Hepatocyte (in vitro differentiated cells): ENCODE measurements around the gene CARS1. TPM values are rescaled to one million over a fixed set of nuclear protein-coding genes. Genes with fewer than 3 reads are reported as not detected.

Source experiments
- DNase-seq: peaks from one replicate; pipeline ENCODE4 v3.0.0-alpha.2; 2016; ENCODE audit warnings: low spot score
- H2AFZ ChIP-seq: fragments of 200-600 bp; sonication (generic); 2 replicates; pipeline ENCODE4 v1.6.0; 2016; ENCODE audit warnings: antibody characterized with exemption, mild to moderate bottlenecking
- H3K27ac ChIP-seq: fragments of 200-600 bp; sonication (generic); 2 replicates; pipeline ENCODE4 v1.5.1; 2016; ENCODE audit warnings: mild to moderate bottlenecking
- H3K27me3 ChIP-seq: fragments of 200-600 bp; sonication (generic); 2 replicates; pipeline ENCODE4 v1.6.1; 2016
- H3K36me3 ChIP-seq: fragments of 200-600 bp; sonication (generic); replicated peaks from 2 replicates; pipeline ENCODE4 v1.5.1; 2016; ENCODE audit warnings: low read depth; ENCODE audit not compliant: insufficient read depth
- H3K4me1 ChIP-seq: fragments of 200-600 bp; sonication (generic); 2 replicates; pipeline ENCODE4 v1.5.1; 2016; ENCODE audit warnings: mild to moderate bottlenecking, moderate library complexity; ENCODE audit not compliant: insufficient read depth
- H3K4me2 ChIP-seq: fragments of 200-600 bp; sonication (generic); 2 replicates; pipeline ENCODE4 v1.6.0; 2016
- H3K4me3 ChIP-seq: fragments of 200-600 bp; sonication (generic); 2 replicates; pipeline ENCODE4 v1.5.1; 2016; ENCODE audit warnings: mild to moderate bottlenecking
- H3K79me2 ChIP-seq: fragments of 200-600 bp; sonication (generic); 2 replicates; pipeline ENCODE4 v1.6.0; 2017; ENCODE audit warnings: mild to moderate bottlenecking
- H3K9me2 ChIP-seq: fragments of 200-600 bp; sonication (generic); replicated peaks from 2 replicates; pipeline ENCODE4 v1.6.0; 2017; ENCODE audit warnings: mild to moderate bottlenecking; ENCODE audit not compliant: insufficient read depth
- H3K9me3 ChIP-seq: fragments of 200-600 bp; sonication (generic); 2 replicates; pipeline ENCODE4 v1.5.1; 2016; ENCODE audit warnings: low read depth, mild to moderate bottlenecking
- H4K20me1 ChIP-seq: fragments of 200-600 bp; sonication (generic); 2 replicates; pipeline ENCODE4 v1.6.0; 2016; ENCODE audit warnings: mild to moderate bottlenecking; ENCODE audit not compliant: insufficient read depth, poor library complexity, severe bottlenecking
- CTCF ChIP-seq: fragments of 200-600 bp; sonication (generic); IDR thresholded peaks from 2 replicates; pipeline ENCODE4 v1.5.1; 2016; ENCODE audit warnings: antibody characterized with exemption, mild to moderate bottlenecking; ENCODE audit not compliant: poor library complexity
- EZH2 ChIP-seq: fragments of 200-600 bp; sonication (generic); IDR thresholded peaks from 2 replicates; pipeline ENCODE4 v1.6.1; 2016; ENCODE audit warnings: antibody characterized with exemption, mild to moderate bottlenecking, borderline replicate concordance
- EZH2phosphoT487 ChIP-seq: fragments of 200-600 bp; sonication (generic); IDR thresholded peaks from one replicate; pipeline ENCODE4 v1.6.1; 2018; ENCODE audit warnings: antibody characterized with exemption, mild to moderate bottlenecking, low read depth, moderate library complexity; ENCODE audit not compliant: unreplicated experiment, severe bottlenecking
- WGBS: methylation state at CpG from one replicate; pipeline ENCODE4 v1.1.6; 2016; ENCODE audit warnings: low lambda C conversion rate; ENCODE audit errors: missing lambda C conversion rate; 5-methylcytosine and 5-hydroxymethylcytosine counted together
- polyA plus RNA-seq: library from polyadenylated mRNA; unstranded; fragments of >200 nt; fragmentation: Nextera tagmentation; extraction: Ambion mirVana; gene quantifications from 2 replicates; pipeline ENCODE4 v1.2.1, GENCODE V29; 2016
- total RNA-seq: library from RNA; depleted of rRNA; stranded (reverse); fragments of >200 nt; gene quantifications from 2 replicates; pipeline ENCODE4 v1.2.3, GENCODE V29; 2014

CARS1 gene
- total and polyA plus RNA-seq, 2 experiments from 2014 or later: 35.5 to 42.0 TPM

- peaks cover 4% of the 10 kb centered on the region for H3K4me1 ChIP-seq
- H3K4me3 ChIP-seq: no peak overlapping the region
- no peak overlapping the region for H2AFZ ChIP-seq
- H3K4me2 ChIP-seq: no peak overlapping the region
- no peaks in the 10 kb centered on the region for H3K36me3 ChIP-seq
- TF ChIP-seq CTCF (no peak), EZH2 (no peak), EZH2phosphoT487 (no peak)
- 97% methylated on average over 10 of the region's 10 CpGs for WGBS
- H4K20me1 ChIP-seq: no peaks in the 10 kb centered on the region
- no peak for DNase-seq
- H3K9me2 ChIP-seq: no peaks in the 10 kb centered on the region
- no peaks in the 10 kb centered on the region for H3K27me3 ChIP-seq
- H3K9me3 ChIP-seq: no peaks in the 10 kb centered on the region
- no peak overlapping the region for H3K27ac ChIP-seq
- H3K79me2 ChIP-seq: no peaks in the 10 kb centered on the region
Observed at GRCh38 chr11:3004481-3004880, 52.7 kb downstream of the CARS1 start.

DNA sequence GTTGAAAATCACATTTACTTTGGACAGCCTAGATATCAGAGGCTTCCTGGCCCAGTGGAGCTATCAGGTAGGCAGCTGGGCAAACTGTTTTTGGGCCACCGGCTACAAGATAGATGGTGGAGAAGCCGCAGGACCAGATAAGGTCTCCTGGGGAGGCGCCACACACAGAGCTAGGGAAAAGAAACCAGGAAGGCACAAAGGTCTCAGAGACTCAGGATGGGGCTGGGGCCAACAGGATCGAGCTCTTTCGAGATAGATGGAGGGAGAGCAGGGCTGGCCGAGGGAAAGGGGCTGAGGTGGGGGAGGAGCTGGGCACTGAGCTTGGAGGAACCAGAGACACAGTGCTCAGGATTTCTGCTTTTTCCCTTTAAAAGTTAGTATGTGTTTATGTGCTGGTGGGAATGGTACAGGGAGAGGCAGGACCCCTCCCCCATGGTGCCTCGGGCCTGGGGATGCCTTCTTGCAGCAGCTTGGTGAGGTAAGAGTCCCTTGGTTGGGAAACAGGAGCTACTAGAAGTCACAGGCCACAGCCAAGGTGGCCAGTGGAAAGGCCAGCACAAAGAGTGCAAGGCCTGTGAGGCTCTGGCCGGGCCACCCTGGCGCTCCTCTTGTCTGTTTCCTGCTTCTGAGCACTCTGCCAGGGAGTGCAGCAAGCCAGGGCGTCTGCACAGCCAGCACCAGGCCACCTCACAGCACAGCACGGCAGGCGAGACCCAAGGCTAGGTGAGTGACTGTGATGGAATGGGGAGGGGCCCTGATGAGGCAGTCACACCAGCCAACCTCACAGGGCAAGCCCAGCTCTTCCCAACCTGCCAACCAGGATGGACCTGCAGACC, 53.6 kb downstream of the CARS1 start:
- no peak for DNase-seq
- Histone ChIP-seq H3K27ac (no peak overlapping the region), H3K4me2 (no peak overlapping the region), H3K27me3 (no peaks in the 10 kb centered on the region), H2AFZ (no peak overlapping the region), H3K9me3 (no peaks in the 10 kb centered on the region), H3K36me3 (no peaks in the 10 kb centered on the region), H4K20me1 (no peaks in the 10 kb centered on the region), H3K4me3 (no peak overlapping the region), H3K79me2 (no peaks in the 10 kb centered on the region), H3K9me2 (no peaks in the 10 kb centered on the region), H3K4me1 (peaks cover 4% of the 10 kb centered on the region)
- TF ChIP-seq CTCF: no peak
- no peak for TF ChIP-seq EZH2phosphoT487
- TF ChIP-seq EZH2: no peak
- 95% methylated on average over 12 of the region's 12 CpGs for WGBS

GRCh38 chr11:3002871-3003270, 54.4 kb downstream of the CARS1 start:
- H3K27me3 ChIP-seq: no peaks in the 10 kb centered on the region
- 91% methylated on average over 8 of the region's 8 CpGs for WGBS

More at GRCh38 chr11:3002871-3003270, 54.4 kb downstream of the CARS1 start:
- TF ChIP-seq CTCF (no peak), EZH2phosphoT487 (no peak), EZH2 (no peak)
- Histone ChIP-seq H3K36me3 (no peaks in the 10 kb centered on the region), H2AFZ (no peak overlapping the region), H3K9me3 (no peaks in the 10 kb centered on the region), H3K4me3 (no peak overlapping the region), H4K20me1 (no peaks in the 10 kb centered on the region), H3K4me1 (peaks cover 4% of the 10 kb centered on the region), H3K4me2 (no peak overlapping the region), H3K9me2 (no peaks in the 10 kb centered on the region), H3K79me2 (no peaks in the 10 kb centered on the region), H3K27ac (no peak overlapping the region)
- DNase-seq: no peak
